Measurements from ENCODE around the gene UNC13C. TPM values are rescaled to one million over a fixed set of nuclear protein-coding genes. Genes with fewer than 3 reads are reported as not detected.

The UNC13C gene
- total RNA-seq, 1 donor from 2014 or later = not detected

DNA sequence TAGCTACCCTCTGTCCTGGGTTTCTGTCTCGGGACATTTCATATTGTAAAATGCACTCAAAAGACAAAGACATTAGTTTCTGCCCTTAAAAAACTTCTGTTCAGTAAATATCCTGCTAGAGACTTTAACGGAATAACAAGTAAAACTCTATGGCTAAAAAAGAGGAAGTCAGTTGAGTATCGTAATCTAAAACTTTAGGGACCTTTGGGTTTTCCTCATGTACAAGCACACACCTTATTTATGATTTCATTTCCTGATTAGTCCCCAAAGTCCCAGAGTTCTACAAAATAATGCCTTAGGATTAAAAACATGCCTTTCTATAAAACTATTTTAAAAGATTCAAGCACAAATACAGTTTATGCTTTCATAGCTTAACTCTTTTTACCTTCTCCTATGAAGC is 585.9 kb downstream of the UNC13C start:
- no peak for DNase-seq (ENCODE audit: low read depth in 2 of 2)

- no peak for DNase-seq (ENCODE audit: low read depth in 2 of 2)
These were observed 588.4 kb downstream of the UNC13C start for GRCh38 chr15:54566654-54567053.

DNA sequence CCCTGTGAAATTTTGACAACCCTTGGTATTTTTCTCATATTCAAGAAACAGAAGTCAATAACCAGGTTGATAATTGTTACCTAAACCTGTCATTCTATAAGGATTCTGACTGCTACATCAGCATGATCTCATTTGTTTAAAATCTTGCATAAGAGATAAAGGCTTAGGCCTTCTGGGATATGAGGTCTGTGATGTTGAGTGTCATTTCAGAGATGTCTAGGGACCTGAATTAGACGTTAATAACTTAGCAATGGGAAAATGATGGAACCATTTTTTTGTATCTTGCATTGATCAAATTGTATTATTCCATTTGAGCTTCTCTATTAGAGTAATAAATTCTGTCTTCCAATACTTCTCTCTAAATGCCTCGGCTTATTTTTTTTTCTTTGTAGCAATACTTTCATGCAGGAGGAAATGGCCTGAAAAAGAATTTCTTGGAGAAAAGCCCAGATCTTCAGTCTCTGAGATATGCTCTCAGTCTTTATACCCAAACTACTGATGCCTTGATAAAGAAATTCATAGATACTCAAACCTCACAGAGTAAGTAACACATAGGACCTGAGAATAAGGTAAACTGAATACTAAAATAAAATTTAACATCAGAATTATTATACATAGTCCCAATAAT is 589.3 kb downstream of the UNC13C start:
- DNase-seq (ENCODE audit: low read depth in 2 of 2) = no peak

GRCh38 chr15:54568381-54568780 is 590.1 kb downstream of the UNC13C start:
- DNase-seq (ENCODE audit: low read depth in 2 of 2) = no peak

GRCh38 chr15:54571576-54571975 is 593.3 kb downstream of the UNC13C start:
- no peak for DNase-seq (ENCODE audit: low read depth in 2 of 2)

DNA sequence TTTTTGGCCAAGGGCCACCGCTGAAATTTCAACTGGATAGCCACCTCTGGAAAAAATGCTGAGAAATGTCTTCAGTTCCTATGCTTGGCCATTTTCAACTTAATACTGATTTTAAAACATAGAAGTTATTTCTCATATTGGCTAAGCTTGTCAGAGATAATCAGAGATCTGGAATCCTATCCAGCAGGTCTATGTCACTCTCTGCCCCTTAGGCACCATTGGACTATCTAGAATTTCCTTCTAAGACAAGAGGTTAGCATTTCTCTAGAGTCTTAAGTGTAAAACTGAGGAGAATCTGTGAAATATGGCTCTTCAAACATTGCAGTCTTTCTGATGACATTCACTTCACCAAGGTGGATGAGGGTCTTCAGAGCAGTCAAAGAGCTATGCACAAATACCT is 597.3 kb downstream of the UNC13C start:
- DNase-seq (ENCODE audit: low read depth in 2 of 2) = no peak

DNA sequence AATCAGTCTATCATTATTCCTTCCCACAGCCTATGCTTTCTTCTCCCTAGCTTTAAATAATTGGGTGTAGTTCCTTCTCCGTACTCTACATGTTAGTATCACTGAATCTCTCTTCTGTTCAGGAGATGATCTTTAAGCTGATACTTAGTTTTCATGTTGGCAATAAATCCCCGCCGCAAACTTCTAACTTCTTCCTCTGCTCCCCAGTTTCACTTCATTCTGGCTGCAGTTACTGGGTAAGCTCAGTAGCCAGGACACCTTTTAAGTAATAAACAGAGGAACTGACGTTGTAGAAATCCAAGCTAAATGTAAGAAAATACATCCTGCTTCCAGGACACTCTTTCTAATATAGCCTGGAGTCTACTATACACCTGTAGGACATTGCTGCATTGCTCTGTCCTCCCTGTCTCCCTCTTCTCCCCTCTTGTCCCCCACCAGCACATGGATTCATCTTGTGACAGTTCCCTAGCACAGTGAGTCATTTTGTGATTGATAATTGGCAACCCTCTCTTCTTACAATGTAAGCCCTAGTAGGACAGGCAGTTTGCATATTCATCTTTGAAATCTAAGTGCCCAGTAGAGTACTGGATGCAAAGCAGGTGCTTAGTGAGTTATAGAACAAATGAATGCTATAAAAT is 598.2 kb downstream of the UNC13C start:
- no peak for DNase-seq (ENCODE audit: low read depth in 2 of 2)

GRCh38 chr15:54577476-54578250 is 599.4 kb downstream of the UNC13C start:
- DNase-seq (ENCODE audit: low read depth in 2 of 2) = no peak

DNA sequence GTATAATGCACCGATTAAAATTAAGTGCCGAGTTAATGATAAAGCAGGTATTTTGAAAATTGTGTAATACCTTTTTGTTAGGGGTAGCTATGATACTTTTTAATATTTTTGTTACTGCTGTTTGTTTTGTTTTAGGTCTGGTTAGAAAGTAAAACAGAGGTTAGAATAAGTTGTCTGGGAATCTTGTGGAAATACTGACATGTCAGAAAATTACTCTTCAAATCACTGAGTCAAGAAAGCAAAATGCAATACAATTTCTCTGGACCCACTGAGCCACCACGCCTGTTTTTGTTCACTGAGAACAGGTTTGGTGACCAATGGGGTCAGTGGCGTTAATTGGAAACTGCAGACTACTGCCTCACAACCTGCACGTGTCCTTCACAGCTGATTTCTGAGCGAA is 601.6 kb downstream of the UNC13C start:
- DNase-seq (ENCODE audit: low read depth in 2 of 2) = no peak

DNA sequence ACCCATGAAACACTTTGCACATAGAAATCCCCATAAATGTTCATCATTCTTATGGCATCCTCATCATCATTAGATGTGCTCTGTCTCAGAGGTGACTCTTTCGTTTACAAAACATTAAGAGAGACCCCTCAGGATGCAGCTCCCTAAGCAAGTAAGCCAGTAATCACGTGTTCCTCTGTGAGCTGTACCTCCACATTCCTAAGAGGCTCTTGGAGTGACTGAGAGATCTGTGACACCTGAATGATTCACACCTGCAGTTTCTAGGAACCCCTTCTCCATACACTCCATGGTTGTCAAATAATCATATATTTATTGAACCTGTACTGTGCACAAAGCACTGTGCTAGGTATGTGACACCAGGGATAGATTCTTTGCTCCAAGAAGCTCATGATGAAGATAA is 602.4 kb downstream of the UNC13C start:
- DNase-seq (ENCODE audit: low read depth in 2 of 2) = no peak

GRCh38 chr15:54582863-54583643 is 604.8 kb downstream of the UNC13C start:
- DNase-seq (ENCODE audit: low read depth in 2 of 2) = no peak

- DNase-seq (ENCODE audit: low read depth in 2 of 2) = no peak
These were observed 606.8 kb downstream of the UNC13C start for GRCh38 chr15:54585063-54585462.

- DNase-seq (ENCODE audit: low read depth in 2 of 2) = no peak
These were observed 615.9 kb downstream of the UNC13C start for GRCh38 chr15:54594115-54594514.

DNA sequence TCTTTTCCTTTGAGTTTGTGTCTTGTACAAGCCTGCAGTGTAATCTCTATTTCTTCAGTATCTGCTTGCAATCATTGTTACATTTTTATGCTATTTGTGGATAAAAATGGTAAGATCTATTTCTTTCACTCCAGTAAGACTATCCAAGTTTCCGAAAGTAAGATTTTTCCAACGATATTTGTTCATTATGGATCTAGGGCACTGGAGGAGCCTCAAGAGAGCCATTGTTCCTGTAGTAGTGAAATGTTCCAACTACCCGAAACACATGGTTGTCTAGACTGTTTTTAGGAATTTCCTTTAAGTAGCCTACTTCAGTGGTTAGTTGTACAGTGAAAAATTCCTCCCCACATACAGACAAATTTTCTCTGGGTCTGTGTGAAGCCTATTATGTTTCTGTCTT is 621.1 kb downstream of the UNC13C start:
- no peak for DNase-seq (ENCODE audit: low read depth in 2 of 2)

- DNase-seq (ENCODE audit: low read depth in 2 of 2) = no peak
These were observed 626.8 kb downstream of the UNC13C start for GRCh38 chr15:54605043-54605442.

GRCh38 chr15:54605556-54605955 is 627.3 kb downstream of the UNC13C start:
- DNase-seq (ENCODE audit: low read depth in 2 of 2) = no peak

- DNase-seq (ENCODE audit: low read depth in 2 of 2) = no peak
These were observed 630.9 kb downstream of the UNC13C start for GRCh38 chr15:54608876-54609835.

GRCh38 chr15:54618120-54618519 is 639.9 kb downstream of the UNC13C start:
- no peak for DNase-seq (ENCODE audit: low read depth in 2 of 2)

DNA sequence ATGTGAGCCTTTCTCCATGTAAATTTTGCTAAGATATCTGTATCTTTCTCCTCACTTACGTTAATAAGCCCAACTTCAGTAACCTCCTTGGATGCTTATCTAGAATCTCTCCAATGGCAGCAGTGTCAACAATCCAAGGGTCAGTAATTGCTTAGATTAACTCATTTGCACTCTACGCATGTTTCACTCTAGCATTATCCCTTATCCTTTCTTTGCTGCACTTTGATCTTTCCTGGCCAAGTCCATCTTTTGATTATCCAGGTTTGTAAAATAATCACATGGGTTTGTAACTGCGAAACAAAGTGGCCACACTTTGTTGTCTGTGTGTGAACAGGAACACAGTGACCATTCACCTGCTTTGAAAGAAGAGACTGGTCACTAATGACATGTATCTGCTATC is 640.9 kb downstream of the UNC13C start:
- no peak for DNase-seq (ENCODE audit: low read depth in 2 of 2)

GRCh38 chr15:54620916-54621315 is 642.7 kb downstream of the UNC13C start:
- no peak for DNase-seq (ENCODE audit: low read depth in 2 of 2)

GRCh38 chr15:54636147-54636546 is 657.9 kb downstream of the UNC13C start:
- no peak for DNase-seq (ENCODE audit: low read depth in 2 of 2)
